Panc1 (cell line): ENCODE measurements around the gene PHC3. TPM values are rescaled to one million over a fixed set of nuclear protein-coding genes. Genes with fewer than 3 reads are reported as not detected.
"Not testable (repeated sequence)": the region's sequence is repeated elsewhere in the genome, so short reads cannot be mapped to it uniquely, and the experiment has no call there.

Experiments used
- ATAC-seq: fragments of 200-7000 bp; cut with Tn5 transposase; 2 replicates; pipeline ENCODE4 v1.9.1; 2020; ENCODE audit warnings: mild to moderate bottlenecking, moderate library complexity
- BruUV-seq: library from RNA; stranded (reverse); fragments of 400-500 nt; replicated peaks from 2 replicates; lab custom pipeline; 2021; lab: Mats Ljungman, UMichigan
- CTCF ChIA-PET: fragments of 300-600 bp; sonication (Branson Sonifier 250); formaldehyde crosslinking; loops from one replicate; lab custom pipeline; 2022; ENCODE audit warnings: antibody characterized with exemption; lab: Charles Lee
- POLR2A ChIA-PET: fragments of 300-600 bp; sonication (Branson Sonifier 250); formaldehyde crosslinking; loops from one replicate; lab custom pipeline; 2022; ENCODE audit warnings: antibody characterized with exemption; lab: Charles Lee
- DNase-seq: peaks from one replicate; pipeline ENCODE4 v3.0.0-alpha.2; 2010; ENCODE audit warnings: low read depth, low spot score
- H3K27ac ChIP-seq: 2 replicates; pipeline ENCODE4 v1.5.1; 2011; ENCODE audit warnings: mild to moderate bottlenecking, low read length, inconsistent platforms
- H3K27me3 ChIP-seq: fragments of 200-500 bp; sonication (Bioruptor generic); 2 replicates; pipeline ENCODE4 v1.6.0; 2014; ENCODE audit warnings: low read length, inconsistent platforms; ENCODE audit not compliant: control insufficient read depth, insufficient read depth
- H3K36me3 ChIP-seq: fragments of 200-500 bp; sonication (Bioruptor generic); 2 replicates; pipeline ENCODE4 v1.5.1; 2014; ENCODE audit warnings: inconsistent platforms, mild to moderate bottlenecking, low read length, moderate library complexity; ENCODE audit not compliant: control insufficient read depth, insufficient read depth
- H3K4me1 ChIP-seq: 2 replicates; pipeline ENCODE4 v1.5.1; 2011; ENCODE audit warnings: inconsistent platforms, mild to moderate bottlenecking, low read length, moderate library complexity; ENCODE audit not compliant: control insufficient read depth, insufficient read depth
- H3K4me3 ChIP-seq, 2 experiments: 2 replicates each; pipeline ENCODE4 v1.5.1; 2011 to 2012; ENCODE audit warnings: low read depth in 2 of 2, low read length in 2 of 2, mild to moderate bottlenecking in 2 of 2, inconsistent platforms in 1 of 2, moderate library complexity in 1 of 2
- H3K9me3 ChIP-seq: fragments of 200-500 bp; sonication (Bioruptor generic); 2 replicates; pipeline ENCODE4 v1.5.1; 2014; ENCODE audit warnings: low read depth, mild to moderate bottlenecking, inconsistent platforms, low read length, moderate library complexity; ENCODE audit not compliant: control insufficient read depth, insufficient read depth
- POLR2AphosphoS5 ChIP-seq: IDR thresholded peaks from 2 replicates; pipeline ENCODE4 v1.6.1; 2012; ENCODE audit warnings: mild to moderate bottlenecking, low read depth, low read length, moderate library complexity
- SIN3A ChIP-seq: IDR thresholded peaks from 2 replicates; pipeline ENCODE4 v1.6.1; 2012; ENCODE audit warnings: low read depth, mild to moderate bottlenecking, low read length, moderate library complexity, borderline replicate concordance; ENCODE audit not compliant: insufficient read depth
- TCF7L2 ChIP-seq: IDR thresholded peaks from 2 replicates; pipeline ENCODE4 v1.6.1; 2011; ENCODE audit warnings: mild to moderate bottlenecking, low read depth, low read length, inconsistent platforms
- in situ Hi-C: cut with HindIII; loops from 2 replicates; pipeline ENCODE4 v1.10.0; 2016; ENCODE audit warnings: low sequenced_read_pairs, low pct_unique_long_range_greater_than_20kb
- intact Hi-C: fragments of 100-400 bp; cut with micrococcal nuclease; formaldehyde crosslinking; loops from one replicate; pipeline ENCODE4 v1.10.0; 2022; ENCODE audit not compliant: unreplicated experiment
- total RNA-seq: library from RNA; stranded (reverse); gene quantifications from one replicate; pipeline ENCODE4 v1.2.1, GENCODE V29; 2021; ENCODE audit not compliant: unreplicated experiment
- TF ChIP-seq, protein P1 (sequence below), 2 experiments: IDR thresholded peaks; 2 replicates each; pipeline ENCODE4 v1.6.1; 2011 to 2012; ENCODE audit warnings: low read depth in 2 of 2, control low read depth in 1 of 2, low read length in 1 of 2, mild to moderate bottlenecking in 1 of 2, moderate library complexity in 1 of 2; ENCODE audit not compliant: insufficient read depth in 1 of 2
- TF ChIP-seq, protein P2 (sequence below): fragments of 450-650 bp; IDR thresholded peaks from 2 replicates; pipeline ENCODE4 v1.5.1; 2017; ENCODE audit warnings: mild to moderate bottlenecking

Gene PHC3
- total RNA-seq, 1 experiment from 2014 or later = 53.8 TPM

DNA sequence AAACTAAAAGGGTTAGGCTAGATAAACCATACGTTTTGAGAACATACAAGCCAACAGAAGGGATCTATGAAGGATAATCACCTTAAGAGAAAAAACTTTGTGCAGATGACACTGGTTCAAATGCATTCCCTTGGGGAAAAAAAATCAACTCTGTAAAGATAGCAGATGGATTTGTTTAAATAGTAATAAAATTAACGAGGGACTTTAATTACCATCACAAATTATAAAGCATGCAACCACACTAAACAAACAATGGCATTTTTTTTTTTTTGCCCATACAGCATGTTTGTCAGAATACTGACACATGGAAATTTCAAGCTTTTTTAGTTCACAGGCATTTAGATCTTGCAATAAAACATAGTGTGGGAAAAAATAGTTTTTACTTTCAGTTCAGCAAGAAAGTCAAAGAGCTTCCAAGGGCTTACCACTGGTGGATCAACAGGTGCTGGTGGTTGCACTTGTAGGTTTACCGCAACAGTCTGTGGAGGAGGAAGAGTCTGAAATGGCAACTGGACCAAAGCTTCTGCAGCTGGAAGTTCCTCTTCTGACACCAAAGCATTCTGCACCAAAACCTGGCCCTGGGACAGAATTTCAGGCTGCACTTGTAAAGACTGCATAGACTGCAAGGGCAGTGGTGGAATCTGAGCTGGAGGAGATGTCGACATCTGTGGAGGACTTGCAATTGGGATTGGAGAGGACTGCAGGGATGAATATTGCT is 53.1 kb downstream of the PHC3 start:
- Histone ChIP-seq H3K4me3 (no peak overlapping the region), H3K27me3 (no peaks in the 10 kb centered on the region), H3K9me3 (no peaks in the 10 kb centered on the region), H3K36me3 (peaks cover 11% of the 10 kb centered on the region; the same call in 1 of the 2 replicates), H3K4me1 (no peaks in the 10 kb centered on the region), H3K27ac (no peak overlapping the region)
- BruUV-seq = no TSS peak
- no peak for DNase-seq
- intact Hi-C loops = no loop called here
- in situ Hi-C loops = no loop called here
- TF ChIP-seq POLR2AphosphoS5 = no peak
- TF ChIP-seq TCF7L2 = no peak
- TF ChIP-seq SIN3A = no peak
- TF ChIP-seq, protein P1, sequence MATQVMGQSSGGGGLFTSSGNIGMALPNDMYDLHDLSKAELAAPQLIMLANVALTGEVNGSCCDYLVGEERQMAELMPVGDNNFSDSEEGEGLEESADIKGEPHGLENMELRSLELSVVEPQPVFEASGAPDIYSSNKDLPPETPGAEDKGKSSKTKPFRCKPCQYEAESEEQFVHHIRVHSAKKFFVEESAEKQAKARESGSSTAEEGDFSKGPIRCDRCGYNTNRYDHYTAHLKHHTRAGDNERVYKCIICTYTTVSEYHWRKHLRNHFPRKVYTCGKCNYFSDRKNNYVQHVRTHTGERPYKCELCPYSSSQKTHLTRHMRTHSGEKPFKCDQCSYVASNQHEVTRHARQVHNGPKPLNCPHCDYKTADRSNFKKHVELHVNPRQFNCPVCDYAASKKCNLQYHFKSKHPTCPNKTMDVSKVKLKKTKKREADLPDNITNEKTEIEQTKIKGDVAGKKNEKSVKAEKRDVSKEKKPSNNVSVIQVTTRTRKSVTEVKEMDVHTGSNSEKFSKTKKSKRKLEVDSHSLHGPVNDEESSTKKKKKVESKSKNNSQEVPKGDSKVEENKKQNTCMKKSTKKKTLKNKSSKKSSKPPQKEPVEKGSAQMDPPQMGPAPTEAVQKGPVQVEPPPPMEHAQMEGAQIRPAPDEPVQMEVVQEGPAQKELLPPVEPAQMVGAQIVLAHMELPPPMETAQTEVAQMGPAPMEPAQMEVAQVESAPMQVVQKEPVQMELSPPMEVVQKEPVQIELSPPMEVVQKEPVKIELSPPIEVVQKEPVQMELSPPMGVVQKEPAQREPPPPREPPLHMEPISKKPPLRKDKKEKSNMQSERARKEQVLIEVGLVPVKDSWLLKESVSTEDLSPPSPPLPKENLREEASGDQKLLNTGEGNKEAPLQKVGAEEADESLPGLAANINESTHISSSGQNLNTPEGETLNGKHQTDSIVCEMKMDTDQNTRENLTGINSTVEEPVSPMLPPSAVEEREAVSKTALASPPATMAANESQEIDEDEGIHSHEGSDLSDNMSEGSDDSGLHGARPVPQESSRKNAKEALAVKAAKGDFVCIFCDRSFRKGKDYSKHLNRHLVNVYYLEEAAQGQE (IDR thresholded peaks at IDR 0.05; ENCODE audit: insufficient read depth in 1 of 2, low read depth in 2 of 2, low read length in 1 of 2) = no peak
- CTCF ChIA-PET = no interaction called here
- POLR2A ChIA-PET = no interaction called here
- peak; percentile 21; the same call in 1 of the 2 replicates for ATAC-seq

DNA sequence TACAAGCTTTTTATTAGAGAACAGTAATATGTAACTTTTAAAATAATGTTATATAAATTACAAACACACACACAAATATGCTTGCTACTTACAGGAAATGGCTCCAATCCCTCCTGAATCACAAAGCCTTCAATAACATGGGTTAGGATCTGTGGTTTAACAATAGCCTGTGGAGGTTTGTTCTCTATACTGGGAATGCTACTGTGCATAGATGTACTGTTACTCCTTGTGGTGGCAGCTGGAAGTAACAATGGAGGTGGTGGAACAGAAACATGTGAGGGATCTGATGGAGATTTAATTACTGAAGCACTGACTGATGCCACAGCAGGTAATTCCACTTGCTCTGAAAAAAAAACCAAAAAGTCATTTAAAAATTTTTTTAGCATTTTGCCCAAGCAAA is 64.4 kb downstream of the PHC3 start:
- intact Hi-C loops = no loop called here
- H3K36me3 ChIP-seq = peaks cover 29% of the 10 kb centered on the region
- TF ChIP-seq TCF7L2 = no peak
- TF ChIP-seq, protein P2, sequence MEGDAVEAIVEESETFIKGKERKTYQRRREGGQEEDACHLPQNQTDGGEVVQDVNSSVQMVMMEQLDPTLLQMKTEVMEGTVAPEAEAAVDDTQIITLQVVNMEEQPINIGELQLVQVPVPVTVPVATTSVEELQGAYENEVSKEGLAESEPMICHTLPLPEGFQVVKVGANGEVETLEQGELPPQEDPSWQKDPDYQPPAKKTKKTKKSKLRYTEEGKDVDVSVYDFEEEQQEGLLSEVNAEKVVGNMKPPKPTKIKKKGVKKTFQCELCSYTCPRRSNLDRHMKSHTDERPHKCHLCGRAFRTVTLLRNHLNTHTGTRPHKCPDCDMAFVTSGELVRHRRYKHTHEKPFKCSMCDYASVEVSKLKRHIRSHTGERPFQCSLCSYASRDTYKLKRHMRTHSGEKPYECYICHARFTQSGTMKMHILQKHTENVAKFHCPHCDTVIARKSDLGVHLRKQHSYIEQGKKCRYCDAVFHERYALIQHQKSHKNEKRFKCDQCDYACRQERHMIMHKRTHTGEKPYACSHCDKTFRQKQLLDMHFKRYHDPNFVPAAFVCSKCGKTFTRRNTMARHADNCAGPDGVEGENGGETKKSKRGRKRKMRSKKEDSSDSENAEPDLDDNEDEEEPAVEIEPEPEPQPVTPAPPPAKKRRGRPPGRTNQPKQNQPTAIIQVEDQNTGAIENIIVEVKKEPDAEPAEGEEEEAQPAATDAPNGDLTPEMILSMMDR = peak; percentile 38
- BruUV-seq = no TSS peak
- CTCF ChIA-PET = interaction anchor here (0.5 to 1.1 kb wide), 3 partner anchors 55 to 1866 kb away, joined by 3 to 6 read pairs (median 4); no protein-coding TSS in a partner anchor
- H3K4me3 ChIP-seq = no peak overlapping the region
- in situ Hi-C loops = no loop called here
- no peaks in the 10 kb centered on the region for H3K9me3 ChIP-seq
- no peaks in the 10 kb centered on the region for H3K27me3 ChIP-seq
- DNase-seq (no peak), ATAC-seq (peak; percentile 83)
- H3K27ac ChIP-seq = no peak overlapping the region
- no peaks in the 10 kb centered on the region for H3K4me1 ChIP-seq
- POLR2A ChIA-PET = no interaction called here

DNA sequence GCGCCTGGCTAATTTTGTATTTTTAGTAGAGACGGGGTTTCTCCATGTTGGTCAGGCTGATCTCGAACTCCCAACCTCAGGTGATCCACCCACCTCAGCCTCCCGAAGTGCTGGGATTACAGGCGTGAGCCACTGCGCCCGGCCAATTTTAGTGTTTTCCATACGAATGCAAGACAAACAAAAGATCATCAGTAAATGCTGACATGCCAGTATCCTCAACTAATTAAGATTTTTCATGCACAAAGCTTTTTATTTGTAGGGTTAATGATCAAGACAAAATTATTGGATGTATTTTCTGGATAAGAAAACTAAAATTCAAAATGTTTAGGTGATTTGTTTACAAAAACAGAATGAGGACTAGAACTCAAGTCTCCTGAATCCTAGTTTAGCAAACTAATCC is 67.4 kb downstream of the PHC3 start:
- POLR2A ChIA-PET, CTCF ChIA-PET, intact Hi-C loops, H3K4me3 ChIP-seq, in situ Hi-C loops, BruUV-seq, H3K9me3 ChIP-seq, ATAC-seq, H3K4me1 ChIP-seq, DNase-seq, H3K27me3 ChIP-seq, H3K27ac ChIP-seq: not testable (repeated sequence)
- H3K36me3 ChIP-seq = peaks cover 22% of the 10 kb centered on the region
